Mammary epithelial cell (primary cell): ENCODE results near the gene BOC.

Experiments
- CTCF ChIP-seq, 2 donors: IDR thresholded peaks in 1 of 2; conservative IDR thresholded peaks in 1 of 2; 2 replicates each; pipeline ENCODE4 v1.5.1; 2011 to 2012; ENCODE audit warnings: inconsistent platforms in 2 of 2, low read length in 2 of 2, mild to moderate bottlenecking in 2 of 2, control low read depth in 1 of 2, low read depth in 1 of 2; ENCODE audit not compliant: insufficient read depth in 1 of 2; ENCODE audit errors: extremely low read depth in 1 of 2
- EZH2 ChIP-seq: IDR thresholded peaks from 2 replicates; pipeline ENCODE4 v1.6.1; 2012; ENCODE audit warnings: low read length, inconsistent platforms, borderline replicate concordance

GRCh38 chr3:113270068-113270467 lies 58.7 kb downstream of the BOC start:
- TF ChIP-seq CTCF (conservative IDR thresholded peaks at IDR 0.05 in 1 of 2, IDR thresholded peaks at IDR 0.05 in 1 of 2; ENCODE audit: extremely low read depth in 1 of 2, insufficient read depth in 1 of 2, low read depth in 1 of 2, low read length in 2 of 2), result no peak
- TF ChIP-seq EZH2, result no peak
